GM12878 (cell line): ENCODE data around the gene PEX12. TPM values are rescaled to one million over a fixed set of nuclear protein-coding genes. Genes with fewer than 3 reads are reported as not detected.

Experiments
- ATF7 ChIP-seq: fragments of 450-650 bp; IDR thresholded peaks from 2 replicates; pipeline ENCODE4 v1.6.1; 2016; ENCODE audit warnings: low read depth, mild to moderate bottlenecking
- CHD2 ChIP-seq: IDR thresholded peaks from 2 replicates; pipeline ENCODE4 v1.6.1; 2011; ENCODE audit warnings: low read depth, low read length, improper control_type of control experiment, borderline replicate concordance
- E4F1 ChIP-seq: fragments of 450-650 bp; IDR thresholded peaks from 2 replicates; pipeline ENCODE4 v1.6.1; 2018; ENCODE audit warnings: borderline replicate concordance, mild to moderate bottlenecking; ENCODE audit not compliant: partially characterized antibody
- EGR1 ChIP-seq, 2 experiments: IDR thresholded peaks; 1 replicate in 1 of 2; 2 replicates in 1 of 2; pipeline ENCODE4 v1.6.1; 2011 to 2012; ENCODE audit warnings: low read depth in 2 of 2, low read length in 2 of 2, borderline replicate concordance in 1 of 2, mild to moderate bottlenecking in 1 of 2, moderate library complexity in 1 of 2
- FOXM1 ChIP-seq: IDR thresholded peaks from 2 replicates; pipeline ENCODE4 v1.6.1; 2012; ENCODE audit warnings: low read depth, mild to moderate bottlenecking, inconsistent platforms, low read length, moderate library complexity
- HSF1 ChIP-seq: fragments of 150-350 bp; IDR thresholded peaks from 2 replicates; pipeline ENCODE4 v1.6.1; 2014; ENCODE audit warnings: mild to moderate bottlenecking, low read depth, low read length
- IKZF2 ChIP-seq, 2 experiments: fragments of 450-650 bp; IDR thresholded peaks; 2 replicates each; pipeline ENCODE4 v1.6.1; 2017; ENCODE audit warnings: mild to moderate bottlenecking in 2 of 2, moderate library complexity in 2 of 2
- KLF5 ChIP-seq: fragments of 450-650 bp; IDR thresholded peaks from 2 replicates; pipeline ENCODE4 v1.6.1; 2014; ENCODE audit warnings: mild to moderate bottlenecking; ENCODE audit not compliant: partially characterized antibody
- MEF2A ChIP-seq: IDR thresholded peaks from 2 replicates; pipeline ENCODE4 v1.6.1; 2011; ENCODE audit warnings: low read depth, mild to moderate bottlenecking, low read length, moderate library complexity; ENCODE audit not compliant: insufficient read depth
- NBN ChIP-seq: fragments of 450-650 bp; IDR thresholded peaks from 2 replicates; pipeline ENCODE4 v1.6.1; 2016
- NFIC ChIP-seq: IDR thresholded peaks from 2 replicates; pipeline ENCODE4 v1.6.1; 2012; ENCODE audit warnings: low read depth, mild to moderate bottlenecking, inconsistent platforms, low read length, moderate library complexity
- NR2F1 ChIP-seq: fragments of 450-650 bp; conservative IDR thresholded peaks from 2 replicates; pipeline ENCODE4 v1.6.1; 2017; ENCODE audit warnings: mild to moderate bottlenecking
- PAX5 ChIP-seq: IDR thresholded peaks from 2 replicates; pipeline ENCODE4 v1.6.1; 2011; ENCODE audit warnings: low read depth, low read length, borderline replicate concordance
- POLR2A ChIP-seq: IDR thresholded peaks from 2 replicates; pipeline ENCODE4 v1.6.1; 2011; ENCODE audit warnings: low read depth, mild to moderate bottlenecking, low read length
- POU2F2 ChIP-seq: IDR thresholded peaks from 3 replicates; pipeline ENCODE4 v1.6.1; 2011; ENCODE audit warnings: low read depth, mild to moderate bottlenecking, low read length, borderline replicate concordance
- SIX5 ChIP-seq: IDR thresholded peaks from 2 replicates; pipeline ENCODE4 v1.6.1; 2011; ENCODE audit warnings: mild to moderate bottlenecking, low read depth, low read length, moderate library complexity; ENCODE audit not compliant: severe bottlenecking
- TARDBP ChIP-seq: IDR thresholded peaks from 2 replicates; pipeline ENCODE4 v1.6.1; 2016; ENCODE audit warnings: borderline replicate concordance
- TBL1XR1 ChIP-seq: IDR thresholded peaks from 2 replicates; pipeline ENCODE4 v1.6.1; 2012; ENCODE audit warnings: low read depth, low read length, improper control_type of control experiment
- ZBTB4 ChIP-seq: fragments of 450-650 bp; formaldehyde crosslinking; IDR thresholded peaks from 2 replicates; pipeline ENCODE4 v1.4.0; 2022; ENCODE audit warnings: mild to moderate bottlenecking, moderate library complexity
- ZNF274 ChIP-seq: IDR thresholded peaks from one replicate; pipeline ENCODE4 v1.8.0; 2011; ENCODE audit not compliant: insufficient read length, insufficient read depth
- ZNF622 ChIP-seq: fragments of 450-650 bp; IDR thresholded peaks from 2 replicates; pipeline ENCODE4 v1.6.1; 2017; ENCODE audit warnings: mild to moderate bottlenecking, inconsistent platforms
- ZZZ3 ChIP-seq: IDR thresholded peaks from 2 replicates; pipeline ENCODE4 v1.6.1; 2011; ENCODE audit warnings: low read depth; ENCODE audit not compliant: control insufficient read depth, insufficient read length
- polyA plus RNA-seq, 11 experiments: library from polyadenylated mRNA; depleted of rRNA in 4 of 11; unstranded in 6 of 11; stranded (reverse) in 5 of 11; fragments of >200 nt; fragmentation: Nextera tagmentation in 4 of 11; fragmentation: Illumina TruSeq in 1 of 11; extraction: Ambion mirVana in 4 of 11; extraction: Trizol in 1 of 11; gene quantifications; 1 replicate in 1 of 11; 2 replicates in 10 of 11; pipeline versions ENCODE4 v1.2.1 to v1.2.3, GENCODE V29; 2011 to 2016; ENCODE audit warnings: inconsistent platforms in 2 of 11, missing spikeins in 2 of 11, low read depth in 1 of 11
- total RNA-seq, 4 experiments: library from RNA; depleted of rRNA in 3 of 4; stranded (reverse); fragments of >200 nt in 3 of 4; fragmentation: Illumina TruSeq in 1 of 4; extraction: Trizol in 1 of 4; gene quantifications; 2 replicates each; pipeline versions ENCODE4 v1.2.1 to v1.2.3, GENCODE V29; 2013 to 2021
- TF ChIP-seq, protein P1 (sequence below): fragments of 450-650 bp; IDR thresholded peaks from 2 replicates; pipeline ENCODE4 v1.6.1; 2017; ENCODE audit warnings: mild to moderate bottlenecking

Gene PEX12
- total and polyA plus RNA-seq, 10 of the 15 experiments (the other 5 are each of a cell fraction or from before 2014, with no cell fraction given), result 2.9 to 15.8 (median 4.6) TPM

- TF ChIP-seq TBL1XR1 (no peak; the same call in 1 of the 2 replicates), SIX5 (no peak), MEF2A (no peak), ZNF622 (no peak), KLF5 (no peak), CHD2 (0 out of 2 replicates have a peak, but pooled peaks have one; percentile 47), PAX5 (no peak), POLR2A (0 out of 2 replicates have a peak, but pooled peaks have one; percentile 33), NFIC (peak; percentile 53; the same call in 1 of the 2 replicates), ZNF274 (no peak), TARDBP (no peak), ZZZ3 (no peak), POU2F2 (peak; percentile 45; the same call in 1 of the 3 replicates), NBN (no peak), EGR1 (IDR thresholded peaks at IDR 0.05; ENCODE audit: borderline replicate concordance in 1 of 2, low read depth in 2 of 2, low read length in 2 of 2) (no peak), ATF7 (0 out of 2 replicates have a peak, but pooled peaks have one; percentile 15), HSF1 (no peak), ZBTB4 (no peak), NR2F1 (no peak), E4F1 (no peak), FOXM1 (no peak), IKZF2 (IDR thresholded peaks at IDR 0.05) (peak; percentile 65 to 67)
- TF ChIP-seq, protein P1, sequence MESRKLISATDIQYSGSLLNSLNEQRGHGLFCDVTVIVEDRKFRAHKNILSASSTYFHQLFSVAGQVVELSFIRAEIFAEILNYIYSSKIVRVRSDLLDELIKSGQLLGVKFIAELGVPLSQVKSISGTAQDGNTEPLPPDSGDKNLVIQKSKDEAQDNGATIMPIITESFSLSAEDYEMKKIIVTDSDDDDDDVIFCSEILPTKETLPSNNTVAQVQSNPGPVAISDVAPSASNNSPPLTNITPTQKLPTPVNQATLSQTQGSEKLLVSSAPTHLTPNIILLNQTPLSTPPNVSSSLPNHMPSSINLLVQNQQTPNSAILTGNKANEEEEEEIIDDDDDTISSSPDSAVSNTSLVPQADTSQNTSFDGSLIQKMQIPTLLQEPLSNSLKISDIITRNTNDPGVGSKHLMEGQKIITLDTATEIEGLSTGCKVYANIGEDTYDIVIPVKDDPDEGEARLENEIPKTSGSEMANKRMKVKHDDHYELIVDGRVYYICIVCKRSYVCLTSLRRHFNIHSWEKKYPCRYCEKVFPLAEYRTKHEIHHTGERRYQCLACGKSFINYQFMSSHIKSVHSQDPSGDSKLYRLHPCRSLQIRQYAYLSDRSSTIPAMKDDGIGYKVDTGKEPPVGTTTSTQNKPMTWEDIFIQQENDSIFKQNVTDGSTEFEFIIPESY, result no peak
These were observed 40.7 kb downstream of the PEX12 start, which contains the start of gene SLFN12L (continued) for GRCh38 chr17:35537601-35538141.
